AG04450 (cell line): ENCODE measurements around the gene CRYM. TPM values are rescaled to one million over a fixed set of nuclear protein-coding genes. Genes with fewer than 3 reads are reported as not detected.
"Not testable (repeated sequence)": the region's sequence is repeated elsewhere in the genome, so short reads cannot be mapped to it uniquely, and the experiment has no call there.

Experiments used
- CTCF ChIA-PET: fragments of 300-600, 350-600 bp; formaldehyde crosslinking; extraction: SDS; loops from one replicate; lab custom pipeline; 2022; ENCODE audit warnings: antibody characterized with exemption, inconsistent platforms; lab: Charles Lee
- POLR2A ChIA-PET: fragments of 350-600 bp; formaldehyde crosslinking; extraction: SDS; loops from one replicate; lab custom pipeline; 2021; ENCODE audit warnings: antibody characterized with exemption, inconsistent platforms; lab: Yijun Ruan, JAX
- DNase-seq: peaks from one replicate; pipeline ENCODE4 v3.0.0-alpha.2; 2011; ENCODE audit warnings: low read depth, low spot score
- H3K27ac ChIP-seq: one replicate; pipeline ENCODE4 v1.5.1; 2012; ENCODE audit warnings: low read depth, low read length, control low read depth
- H3K27me3 ChIP-seq: one replicate; pipeline ENCODE4 v1.6.0; 2012; ENCODE audit warnings: low read length; ENCODE audit not compliant: control insufficient read depth, insufficient read depth
- H3K4me3 ChIP-seq: 2 replicates; pipeline ENCODE4 v1.5.1; 2011; ENCODE audit warnings: mild to moderate bottlenecking, low read depth, low read length, control low read depth
- H3K9me3 ChIP-seq: 2 replicates; pipeline ENCODE4 v1.5.1; 2012; ENCODE audit warnings: low read length; ENCODE audit not compliant: control insufficient read depth, insufficient read depth
- polyA plus RNA-seq: library from polyadenylated mRNA; depleted of rRNA; stranded (reverse); fragments of >200 nt; gene quantifications from 2 replicates; pipeline ENCODE4 v1.2.3, GENCODE V29; 2011
- TF ChIP-seq, protein P1 (sequence below): IDR thresholded peaks from 2 replicates; pipeline ENCODE4 v1.5.1; 2011; ENCODE audit warnings: low read depth, low read length, control low read depth, inconsistent platforms

CRYM gene
- polyA plus RNA-seq, 1 experiment, result 0.21 TPM

DNA sequence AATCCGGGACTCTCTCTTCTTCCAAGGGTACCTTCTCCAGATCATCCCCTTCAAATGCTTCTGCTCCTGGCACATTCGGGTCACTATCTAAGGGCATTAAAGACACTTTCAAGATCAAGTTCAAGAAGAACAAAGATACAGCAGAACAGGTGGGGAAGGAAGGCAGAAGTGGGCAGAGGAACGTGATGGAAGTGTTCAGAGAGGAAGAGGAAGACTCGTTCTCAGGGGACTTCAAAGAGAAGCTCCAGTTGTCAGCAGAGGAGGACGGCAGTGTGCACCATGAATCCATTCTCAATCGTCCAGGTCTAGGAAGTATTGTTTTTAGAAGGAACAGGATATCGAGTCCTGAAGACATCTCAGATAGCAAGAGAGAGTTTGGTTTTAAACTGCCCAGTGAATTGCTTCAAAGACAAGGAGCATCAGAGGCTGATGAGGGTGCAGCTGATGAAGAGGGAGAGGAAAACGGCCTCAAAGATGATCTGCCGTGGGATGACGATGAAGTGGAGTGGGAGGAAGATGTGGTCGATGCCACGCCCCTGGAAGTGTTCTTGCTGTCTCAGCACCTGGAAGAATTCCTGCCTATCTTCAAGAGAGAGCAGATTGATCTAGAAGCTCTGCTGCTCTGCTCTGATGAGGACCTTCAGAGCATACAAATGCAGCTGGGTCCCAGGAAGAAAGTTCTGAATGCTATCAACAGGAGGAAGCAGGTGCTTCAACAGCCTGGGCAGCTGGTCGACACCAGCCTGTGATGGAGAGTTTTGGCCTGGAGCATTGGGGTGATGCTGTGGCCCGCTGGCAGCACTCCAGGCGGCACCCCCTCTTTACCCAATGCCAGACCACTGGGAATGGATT is 27.8 kb downstream of the CRYM start:
- DNase-seq, result no peak
- Histone ChIP-seq H3K9me3 (no peaks in the 10 kb centered on the region), H3K27me3 (peaks cover 16% of the 10 kb centered on the region), H3K4me3 (no peak overlapping the region), H3K27ac (no peak overlapping the region)
- CTCF ChIA-PET, result no interaction called here
- TF ChIP-seq, protein P1, sequence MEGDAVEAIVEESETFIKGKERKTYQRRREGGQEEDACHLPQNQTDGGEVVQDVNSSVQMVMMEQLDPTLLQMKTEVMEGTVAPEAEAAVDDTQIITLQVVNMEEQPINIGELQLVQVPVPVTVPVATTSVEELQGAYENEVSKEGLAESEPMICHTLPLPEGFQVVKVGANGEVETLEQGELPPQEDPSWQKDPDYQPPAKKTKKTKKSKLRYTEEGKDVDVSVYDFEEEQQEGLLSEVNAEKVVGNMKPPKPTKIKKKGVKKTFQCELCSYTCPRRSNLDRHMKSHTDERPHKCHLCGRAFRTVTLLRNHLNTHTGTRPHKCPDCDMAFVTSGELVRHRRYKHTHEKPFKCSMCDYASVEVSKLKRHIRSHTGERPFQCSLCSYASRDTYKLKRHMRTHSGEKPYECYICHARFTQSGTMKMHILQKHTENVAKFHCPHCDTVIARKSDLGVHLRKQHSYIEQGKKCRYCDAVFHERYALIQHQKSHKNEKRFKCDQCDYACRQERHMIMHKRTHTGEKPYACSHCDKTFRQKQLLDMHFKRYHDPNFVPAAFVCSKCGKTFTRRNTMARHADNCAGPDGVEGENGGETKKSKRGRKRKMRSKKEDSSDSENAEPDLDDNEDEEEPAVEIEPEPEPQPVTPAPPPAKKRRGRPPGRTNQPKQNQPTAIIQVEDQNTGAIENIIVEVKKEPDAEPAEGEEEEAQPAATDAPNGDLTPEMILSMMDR, result no peak
- POLR2A ChIA-PET, result no interaction called here

DNA sequence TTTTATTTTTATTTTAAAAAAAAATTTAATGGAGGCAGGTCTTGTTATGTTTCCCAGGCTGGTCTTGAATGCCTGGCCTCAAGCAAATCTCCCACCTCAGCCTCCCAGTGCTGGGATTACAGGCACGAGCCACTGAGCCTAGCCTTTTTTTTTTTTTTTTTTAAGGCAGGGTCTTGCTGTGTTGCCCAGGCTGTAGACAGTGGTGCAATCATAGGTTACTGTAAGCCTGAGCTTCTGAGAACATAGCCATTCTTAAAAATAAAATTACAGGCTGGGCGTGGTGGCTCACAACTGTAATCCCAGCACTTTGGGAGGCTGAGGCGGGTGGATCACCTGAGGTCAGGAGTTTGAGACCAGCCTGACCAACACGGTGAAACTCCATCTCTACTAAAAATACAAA is 29.9 kb downstream of the CRYM start:
- H3K27ac ChIP-seq, POLR2A ChIA-PET, H3K4me3 ChIP-seq, DNase-seq, H3K9me3 ChIP-seq, CTCF ChIA-PET: not testable (repeated sequence)
- H3K27me3 ChIP-seq, result peaks cover 15% of the 10 kb centered on the region

- POLR2A ChIA-PET, result interaction anchor here (0.6 kb wide), 1 partner anchor 91 kb away, joined by 3 read pairs; no protein-coding TSS in a partner anchor
- CTCF ChIA-PET, result no interaction called here
- Histone ChIP-seq H3K9me3 (no peaks in the 10 kb centered on the region), H3K27me3 (peaks cover 6% of the 10 kb centered on the region), H3K27ac (no peak overlapping the region), H3K4me3 (no peak overlapping the region)
- DNase-seq, result no peak
- TF ChIP-seq, protein P1, result no peak
Measured at GRCh38 chr16:21244518-21245215, 33.4 kb downstream of the CRYM start.

DNA sequence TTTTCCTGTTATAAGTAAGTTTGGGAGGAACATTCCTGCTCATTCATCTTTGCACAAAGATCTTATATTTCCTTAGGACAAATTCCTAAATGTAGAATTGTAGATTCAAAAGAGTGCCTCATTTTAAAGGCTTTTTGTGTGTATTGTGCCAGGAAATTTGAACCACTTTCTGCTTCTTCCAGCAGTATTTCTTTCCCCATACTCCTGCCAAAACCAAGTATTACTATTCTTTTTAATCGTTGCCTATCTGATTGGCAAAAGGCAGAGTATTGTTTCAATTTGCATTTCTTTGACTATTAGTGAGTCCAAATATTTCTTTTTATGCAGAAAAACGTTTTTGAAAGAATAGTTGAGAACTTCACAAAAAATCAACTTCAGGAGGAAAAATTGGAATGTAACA is 35.3 kb downstream of the CRYM start:
- H3K27me3 ChIP-seq, result peaks cover 6% of the 10 kb centered on the region
- no peaks in the 10 kb centered on the region for H3K9me3 ChIP-seq
- H3K4me3 ChIP-seq, result no peak overlapping the region
- no peak overlapping the region for H3K27ac ChIP-seq
- TF ChIP-seq, protein P1, result no peak
- ChIA-PET POLR2A (no interaction called here), CTCF (no interaction called here)
- no peak for DNase-seq

- DNase-seq, result no peak
- ChIA-PET CTCF (no interaction called here), POLR2A (no interaction called here)
Measured at GRCh38 chr16:21239646-21240045, 38.4 kb downstream of the CRYM start.

More at GRCh38 chr16:21239646-21240045, 38.4 kb downstream of the CRYM start:
- Histone ChIP-seq H3K9me3 (no peaks in the 10 kb centered on the region), H3K27ac (no peak overlapping the region), H3K27me3 (peaks cover 4% of the 10 kb centered on the region), H3K4me3 (no peak overlapping the region)
- TF ChIP-seq, protein P1, result no peak
